Measurements from ENCODE around the gene HLA-DOA.
A peak's percentile ranks its signal among the peaks of the same experiment; 100 is the strongest.

HLA-DOA gene

GRCh38 chr6:32977272-32977952 is 32.0 kb downstream of the HLA-DOA start:
- no peak for DNase-seq

DNA sequence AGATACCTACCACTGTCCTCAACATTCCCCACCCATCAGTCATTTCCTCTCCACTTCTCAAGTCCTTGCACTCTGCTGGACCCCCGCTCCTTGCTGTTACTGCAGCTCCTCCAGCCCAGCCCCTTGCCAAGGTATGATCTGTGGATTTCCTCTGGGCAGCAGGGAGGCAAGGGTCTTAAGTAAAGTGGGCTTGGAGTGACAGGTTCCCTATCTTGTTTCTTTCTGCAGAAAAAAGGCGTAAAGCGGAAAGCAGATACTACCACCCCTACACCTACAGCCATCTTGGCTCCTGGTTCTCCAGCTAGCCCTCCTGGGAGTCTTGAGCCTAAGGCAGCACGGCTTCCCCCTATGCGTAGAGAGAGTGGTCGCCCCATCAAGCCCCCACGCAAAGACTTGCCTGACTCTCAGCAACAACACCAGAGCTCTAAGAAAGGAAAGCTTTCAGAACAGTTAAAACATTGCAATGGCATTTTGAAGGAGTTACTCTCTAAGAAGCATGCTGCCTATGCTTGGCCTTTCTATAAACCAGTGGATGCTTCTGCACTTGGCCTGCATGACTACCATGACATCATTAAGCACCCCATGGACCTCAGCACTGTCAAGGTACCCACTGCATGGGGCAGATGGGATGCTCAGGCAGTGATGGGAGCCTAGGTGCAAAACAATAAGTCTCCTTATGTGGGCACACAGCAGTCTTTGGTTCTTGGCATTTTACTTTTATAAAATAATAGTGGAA is 32.9 kb downstream of the HLA-DOA start:
- no peak for DNase-seq

DNA sequence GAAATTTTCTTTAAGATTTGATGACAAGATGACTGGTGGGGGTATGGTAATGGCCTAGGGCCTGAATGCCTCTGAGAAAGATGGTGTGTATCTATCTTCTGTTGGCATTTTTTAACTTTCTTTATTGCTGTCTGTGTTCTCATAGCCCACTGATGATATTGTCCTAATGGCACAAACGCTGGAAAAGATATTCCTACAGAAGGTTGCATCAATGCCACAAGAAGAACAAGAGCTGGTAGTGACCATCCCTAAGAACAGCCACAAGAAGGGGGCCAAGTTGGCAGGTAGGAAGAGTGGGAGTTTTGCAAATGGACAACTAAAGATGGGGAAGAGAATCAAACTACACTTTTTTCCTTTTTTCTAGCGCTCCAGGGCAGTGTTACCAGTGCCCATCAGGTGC is 33.5 kb downstream of the HLA-DOA start:
- DNase-seq: no peak

DNA sequence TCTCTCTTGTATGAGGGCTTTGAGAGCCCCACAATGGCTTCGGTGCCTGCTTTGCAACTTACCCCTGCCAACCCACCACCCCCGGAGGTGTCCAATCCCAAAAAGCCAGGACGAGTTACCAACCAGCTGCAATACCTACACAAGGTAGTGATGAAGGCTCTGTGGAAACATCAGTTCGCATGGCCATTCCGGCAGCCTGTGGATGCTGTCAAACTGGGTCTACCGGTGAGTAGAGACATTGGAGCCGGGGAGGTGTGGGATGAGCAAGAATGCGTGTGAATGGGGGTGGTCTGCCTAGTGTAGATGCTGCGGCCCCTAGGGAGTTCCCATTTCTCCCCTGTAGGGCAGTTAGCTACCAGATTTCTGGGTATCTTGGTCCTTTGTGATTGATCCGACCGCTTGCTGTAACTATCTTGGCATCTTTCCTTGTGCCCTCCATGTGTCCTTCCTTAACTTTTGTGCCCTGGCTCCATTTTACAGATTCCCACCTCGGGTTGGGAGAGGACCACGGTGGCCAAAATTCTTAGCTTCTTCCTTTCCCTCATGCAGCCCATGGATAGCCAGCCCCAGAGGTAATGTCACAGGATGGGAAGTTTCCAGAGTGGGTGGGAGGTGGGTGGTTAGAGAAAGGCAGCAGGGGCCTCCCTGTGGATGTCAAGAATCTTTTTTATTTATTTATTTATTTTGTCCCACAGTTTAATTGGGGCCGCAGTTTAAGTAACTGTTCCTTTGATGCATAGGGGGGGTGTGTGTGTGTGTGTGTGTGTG is 34.7 kb downstream of the HLA-DOA start:
- DNase-seq: no peak

- DNase-seq: no peak
Measured at GRCh38 chr6:32974016-32974333, 35.4 kb downstream of the HLA-DOA start.

- DNase-seq: no peak
Measured at GRCh38 chr6:32973144-32974015, 36.0 kb downstream of the HLA-DOA start.

GRCh38 chr6:32972353-32973143 is 36.8 kb downstream of the HLA-DOA start:
- DNase-seq: no peak

GRCh38 chr6:32971581-32972352 is 37.6 kb downstream of the HLA-DOA start:
- peak; percentile 98 for DNase-seq

- DNase-seq: no peak
Measured at GRCh38 chr6:32971242-32971580, 38.2 kb downstream of the HLA-DOA start.

DNA sequence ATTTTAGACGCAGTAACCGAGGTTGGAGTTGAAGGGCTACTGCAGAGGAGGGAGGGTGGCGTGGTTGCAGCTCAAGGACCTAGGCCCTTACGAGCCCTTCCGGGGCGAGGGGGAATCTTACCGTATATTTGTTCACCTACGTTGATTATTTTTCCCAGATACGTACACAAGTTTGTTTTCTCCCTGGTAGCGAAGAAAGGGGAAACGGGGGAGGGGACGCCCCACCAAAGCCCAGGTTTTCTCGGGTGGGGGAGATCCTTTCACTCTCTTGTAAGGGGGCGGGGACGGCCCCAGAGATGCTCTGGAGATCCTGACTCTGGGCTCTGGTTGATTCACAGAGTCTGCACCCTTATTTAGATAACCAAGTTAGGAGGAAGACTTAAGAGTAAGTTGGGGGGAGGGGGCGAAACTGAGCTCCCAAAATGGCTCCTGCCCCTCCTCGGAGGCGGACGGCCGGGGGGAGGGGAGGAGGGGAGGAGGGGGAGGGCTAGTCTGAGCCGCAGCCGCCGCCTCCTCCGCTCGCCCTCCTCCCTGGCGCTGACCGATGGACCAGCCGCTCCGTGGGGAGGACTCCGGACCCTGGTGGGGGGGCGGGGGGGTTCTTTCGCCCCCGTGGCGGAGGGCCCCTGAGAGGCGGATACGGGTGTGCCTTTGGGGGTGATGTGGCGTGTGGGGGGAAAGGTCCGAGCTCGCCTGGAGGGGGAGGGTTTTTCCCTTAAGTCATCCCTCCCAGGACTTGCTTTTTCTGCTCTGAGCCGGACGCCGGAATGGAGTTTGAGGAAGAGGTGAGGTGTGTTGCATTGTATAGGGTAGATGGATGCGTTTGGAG is 38.8 kb downstream of the HLA-DOA start:
- peak; percentile 40 for DNase-seq

- DNase-seq: peak; percentile 60
Measured at GRCh38 chr6:32969685-32970412, 39.5 kb downstream of the HLA-DOA start.

DNA sequence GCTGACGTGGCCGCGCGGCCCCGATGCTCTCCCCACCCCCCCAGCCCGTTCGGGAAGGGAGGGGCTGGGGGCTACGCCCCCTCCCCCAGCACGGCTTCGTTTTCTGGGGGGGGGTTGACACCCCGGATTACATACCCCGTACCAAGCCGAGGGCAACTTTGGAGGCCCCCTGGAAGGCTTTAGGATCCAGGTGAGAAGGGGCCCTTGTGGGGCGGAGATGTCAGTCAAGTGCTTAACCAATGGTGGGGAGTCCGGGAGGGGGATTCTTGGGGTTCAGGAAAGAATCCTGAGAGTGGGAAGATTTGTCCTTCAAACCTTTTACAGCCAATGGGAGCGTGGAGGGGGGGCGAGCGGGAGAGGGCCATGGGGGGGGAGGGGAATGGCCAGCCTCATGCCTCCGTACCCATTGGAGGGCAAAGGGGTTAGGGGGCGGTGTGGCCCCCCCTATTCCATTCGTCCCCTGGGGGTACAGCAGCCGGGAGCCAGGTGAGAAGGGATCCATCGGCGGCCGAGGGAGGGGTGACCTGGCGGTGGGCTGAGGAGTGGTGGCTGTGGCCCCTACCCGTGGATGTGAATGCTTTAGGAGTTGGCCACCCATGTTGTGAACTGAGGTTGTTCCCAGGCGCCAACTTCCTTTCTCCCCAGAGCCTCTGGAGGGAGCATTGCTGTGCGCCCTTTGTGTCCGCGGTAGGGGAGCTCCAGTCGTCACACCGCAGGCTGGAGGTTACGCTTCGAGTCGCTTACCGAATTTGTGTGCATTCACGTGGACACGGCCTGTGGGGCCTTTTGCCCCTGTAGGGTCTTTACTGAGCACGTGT is 40.3 kb downstream of the HLA-DOA start:
- peak; percentile 63 for DNase-seq

DNA sequence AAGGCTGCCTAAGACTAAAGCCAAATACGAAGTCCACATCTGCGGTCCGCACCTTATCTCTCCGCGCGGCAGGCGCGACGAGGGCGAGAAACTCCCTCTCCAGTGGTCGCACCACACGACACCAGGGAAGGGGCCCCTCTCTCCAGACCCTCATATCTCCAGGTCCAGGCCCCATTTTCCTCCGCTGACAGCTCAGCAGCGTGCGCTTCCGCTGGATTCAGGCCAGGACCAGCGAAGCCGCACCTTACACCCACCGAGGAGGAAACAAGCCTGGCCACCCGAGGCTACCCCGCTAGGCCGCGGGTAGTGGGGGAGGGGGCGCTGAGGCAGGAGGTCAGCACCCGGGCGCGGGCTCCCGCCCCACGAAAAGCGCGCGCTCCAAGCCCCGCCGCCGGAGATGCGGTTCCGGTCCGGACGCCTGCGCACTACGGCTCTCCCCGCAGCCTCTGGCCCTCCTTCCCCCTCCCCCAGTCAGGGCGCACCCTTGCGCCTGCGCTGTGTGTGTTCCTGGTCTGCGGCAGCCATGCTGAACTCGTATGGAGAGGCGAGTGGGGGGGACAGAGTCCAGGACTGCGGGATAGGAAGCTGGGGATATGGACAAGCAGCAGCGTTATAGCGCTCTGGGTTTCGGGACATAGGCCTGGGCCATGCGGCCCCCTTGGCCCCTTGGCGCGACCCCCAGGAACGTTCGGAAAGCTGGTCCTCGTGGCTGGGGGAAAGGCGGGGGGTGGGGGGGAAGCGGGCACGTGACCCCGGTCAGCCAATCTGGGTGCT is 41.1 kb downstream of the HLA-DOA start, which contains the start of gene BRD2:
TSS of gene BRD2 (plus strand) at position 502 of the 774 bp plus-strand sequence. CDS start 4,305 bp downstream, outside the sequence.
- DNase-seq: peak; percentile 82

GRCh38 chr6:32967151-32968091 is 42.0 kb downstream of the HLA-DOA start:
- peak; percentile 44 for DNase-seq

GRCh38 chr6:32964776-32965175 is 44.6 kb downstream of the HLA-DOA start:
- no peak for DNase-seq

DNA sequence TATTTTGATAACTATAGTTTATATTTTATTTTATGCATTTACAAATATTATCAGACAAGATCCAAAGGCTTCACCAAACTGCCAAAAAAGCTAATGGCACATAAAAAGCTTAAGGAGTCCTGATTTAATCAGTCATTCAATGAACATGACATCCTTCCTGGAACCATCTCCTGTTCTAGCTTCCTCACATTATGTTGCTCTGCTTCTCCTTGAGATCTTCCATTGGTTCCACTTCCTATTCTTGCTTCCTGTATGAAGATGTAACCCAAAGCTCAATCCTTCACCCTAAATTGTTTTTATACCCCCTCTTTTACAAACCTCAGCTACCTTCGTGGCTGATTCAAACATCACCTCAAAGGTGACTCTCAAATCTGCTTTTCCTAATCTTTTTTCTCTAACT is 45.5 kb downstream of the HLA-DOA start:
- DNase-seq: no peak
